NT2/D1 (cell line): ENCODE measurements around the gene NTM.

Experiments
- SUZ12 ChIP-seq: IDR thresholded peaks from 2 replicates; pipeline ENCODE4 v1.6.1; 2011; ENCODE audit not compliant: insufficient read length, insufficient read depth; ENCODE audit errors: extremely low read depth
- ZNF274 ChIP-seq: IDR thresholded peaks from 2 replicates; pipeline ENCODE4 v1.6.1; 2011; ENCODE audit warnings: mild to moderate bottlenecking, low read depth, low read length

DNA sequence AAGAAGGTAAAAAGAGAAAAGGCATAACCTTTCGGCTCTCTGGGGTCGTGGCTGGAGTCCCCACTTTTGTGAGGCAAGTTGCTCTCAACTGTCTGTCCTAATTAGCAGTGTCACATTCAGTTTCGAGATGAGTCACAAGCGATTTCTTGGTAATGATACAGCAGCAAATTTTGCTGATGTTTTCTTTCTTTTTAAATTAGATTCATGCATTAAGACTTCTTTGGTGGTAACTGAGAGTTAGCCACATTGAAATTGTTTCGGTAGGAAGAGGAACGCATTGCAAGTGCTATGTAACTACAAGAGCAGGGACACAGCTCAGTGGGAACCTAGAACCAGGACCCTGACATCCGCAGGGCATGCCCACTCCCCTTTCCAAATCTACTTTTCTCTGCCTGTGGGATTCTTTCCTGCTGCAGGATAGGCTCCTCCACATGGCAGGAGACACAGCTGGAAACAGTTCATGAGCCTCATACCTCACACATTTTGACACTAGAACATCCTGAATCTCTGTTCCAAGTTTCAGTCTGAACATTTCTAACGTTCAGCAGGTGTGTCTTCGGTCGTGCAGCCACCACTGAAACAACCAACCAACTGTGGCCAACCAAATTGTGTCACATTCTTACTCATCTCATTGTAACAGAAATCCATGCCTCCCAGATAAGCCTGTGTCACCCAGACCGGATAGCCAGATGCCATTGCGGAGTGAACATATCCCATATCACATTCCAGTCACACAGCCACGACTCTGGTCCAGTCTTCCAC, 987.6 kb downstream of the NTM start:
- TF ChIP-seq SUZ12 (no peak), ZNF274 (no peak)
